HG03045 (cell line): ENCODE results near the gene HIVEP2.

Source experiments
- ATAC-seq: cut with Tn5 transposase; IDR thresholded peaks from one replicate; pipeline ENCODE4 v1.9.1; 2021; ENCODE audit warnings: mild to moderate bottlenecking, moderate library complexity; ENCODE audit not compliant: unreplicated experiment

Gene HIVEP2

DNA sequence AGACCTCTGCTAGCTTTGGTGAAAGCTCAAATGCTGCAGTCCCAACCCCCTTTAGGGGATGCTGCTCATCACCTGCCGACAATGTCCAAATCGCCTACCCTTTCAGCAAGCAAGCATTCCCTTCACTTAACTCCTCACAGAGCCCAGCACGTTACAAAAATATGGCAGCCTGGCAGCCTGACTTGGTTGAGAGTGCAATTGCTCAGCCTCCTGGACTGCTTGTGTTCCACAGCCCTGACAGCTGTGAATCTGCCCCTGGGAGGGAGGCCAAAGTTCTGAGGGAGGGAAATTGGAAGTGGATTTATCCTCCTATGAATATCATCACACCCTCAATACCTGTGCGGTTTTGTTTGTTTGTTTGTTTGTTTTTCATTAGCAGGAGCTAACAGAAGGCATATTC, 231.0 kb downstream of the HIVEP2 start:
- ATAC-seq, result no peak

DNA sequence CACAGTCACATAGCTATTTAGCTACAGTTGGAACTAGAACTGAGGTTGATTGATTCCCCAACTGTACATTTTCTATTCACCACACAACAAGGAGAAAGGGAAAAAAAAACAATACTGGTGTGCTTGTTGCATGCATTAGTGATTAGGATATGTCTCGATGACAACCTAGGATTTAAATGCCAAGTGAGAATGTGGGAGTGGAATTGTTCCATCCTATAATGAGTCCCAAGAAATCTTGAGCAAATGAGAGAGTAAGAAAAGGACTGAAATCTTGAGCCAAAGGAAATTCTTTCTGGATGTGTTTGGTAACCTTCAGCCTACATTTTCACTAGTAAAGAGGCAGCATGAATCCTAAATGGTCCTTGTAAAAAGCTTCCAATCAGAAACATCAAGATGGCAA, 232.7 kb downstream of the HIVEP2 start:
- no peak for ATAC-seq

DNA sequence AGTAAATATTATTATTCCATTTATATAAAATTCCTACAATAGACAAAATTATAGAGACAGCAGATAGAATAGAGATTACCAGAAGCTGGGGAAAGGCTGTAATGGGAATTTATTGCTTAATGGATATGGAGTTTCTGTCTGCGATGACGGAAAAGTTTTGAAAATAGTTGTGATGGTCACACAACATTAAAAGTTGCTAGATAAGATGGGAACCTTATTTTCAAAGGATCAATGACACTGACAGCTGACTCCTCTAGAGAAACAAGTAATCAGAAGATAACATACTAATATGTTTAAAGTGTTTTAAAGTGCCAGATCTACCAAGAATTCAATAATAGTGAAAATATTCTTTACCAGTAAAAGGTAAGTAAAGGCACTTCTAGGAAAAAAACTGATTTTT, 236.3 kb downstream of the HIVEP2 start:
- ATAC-seq, result no peak

DNA sequence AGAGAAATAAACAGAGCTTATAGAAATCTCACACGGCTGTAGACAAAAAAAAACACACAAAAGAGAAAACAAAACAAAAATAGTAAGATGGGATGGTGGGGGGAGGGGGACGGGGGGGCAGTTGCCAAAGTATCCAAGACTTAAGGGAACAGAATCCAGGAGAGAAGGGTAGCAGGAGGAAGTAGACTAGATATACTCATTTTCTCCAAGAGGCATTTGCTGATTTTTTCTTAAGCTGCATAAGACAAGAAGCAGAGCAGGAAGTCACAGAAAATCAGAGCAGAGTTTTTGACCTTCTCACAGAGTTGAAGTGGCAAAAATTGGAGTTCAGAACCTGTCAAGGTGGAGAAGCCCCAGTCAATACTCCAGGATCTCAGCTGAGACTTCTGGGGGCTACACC, 237.7 kb downstream of the HIVEP2 start:
- no peak for ATAC-seq

DNA sequence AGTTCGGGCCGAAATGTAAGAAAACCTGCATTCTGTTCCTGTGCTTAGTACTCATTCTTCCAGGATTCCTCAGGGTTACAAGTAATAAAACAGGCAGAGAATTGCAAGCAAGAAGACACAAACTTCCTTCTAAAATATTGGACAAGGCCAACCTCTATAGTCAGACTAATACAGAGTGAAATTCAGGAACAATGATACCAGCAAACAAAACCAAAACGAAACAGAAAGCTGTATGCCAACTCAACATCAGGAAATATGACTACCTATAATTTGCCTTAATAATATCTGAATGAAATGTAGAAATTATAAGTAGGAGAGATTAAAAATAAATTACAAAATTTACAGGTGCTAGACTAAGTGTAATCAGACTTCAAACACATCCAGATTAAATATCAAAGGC, 238.8 kb downstream of the HIVEP2 start:
- no peak for ATAC-seq

DNA sequence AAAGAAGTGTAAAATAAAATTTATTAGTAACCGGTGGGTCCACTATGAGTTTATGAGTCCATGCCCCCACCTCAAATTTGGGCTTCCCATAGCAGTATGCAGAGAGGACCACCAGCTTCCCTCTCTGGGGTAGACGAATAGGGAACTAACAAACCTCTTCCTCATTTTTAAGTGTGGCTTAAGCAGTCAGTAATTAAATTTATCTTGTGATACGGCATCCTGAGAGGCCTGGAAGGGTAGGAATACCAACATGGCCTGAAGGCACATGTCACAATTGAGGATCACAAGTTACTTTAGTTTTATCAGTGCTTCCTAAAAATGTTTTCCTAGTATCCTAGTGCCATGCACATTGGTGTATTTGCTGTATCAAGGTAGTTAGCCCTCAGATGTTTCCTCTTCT, 239.9 kb downstream of the HIVEP2 start:
- no peak for ATAC-seq

DNA sequence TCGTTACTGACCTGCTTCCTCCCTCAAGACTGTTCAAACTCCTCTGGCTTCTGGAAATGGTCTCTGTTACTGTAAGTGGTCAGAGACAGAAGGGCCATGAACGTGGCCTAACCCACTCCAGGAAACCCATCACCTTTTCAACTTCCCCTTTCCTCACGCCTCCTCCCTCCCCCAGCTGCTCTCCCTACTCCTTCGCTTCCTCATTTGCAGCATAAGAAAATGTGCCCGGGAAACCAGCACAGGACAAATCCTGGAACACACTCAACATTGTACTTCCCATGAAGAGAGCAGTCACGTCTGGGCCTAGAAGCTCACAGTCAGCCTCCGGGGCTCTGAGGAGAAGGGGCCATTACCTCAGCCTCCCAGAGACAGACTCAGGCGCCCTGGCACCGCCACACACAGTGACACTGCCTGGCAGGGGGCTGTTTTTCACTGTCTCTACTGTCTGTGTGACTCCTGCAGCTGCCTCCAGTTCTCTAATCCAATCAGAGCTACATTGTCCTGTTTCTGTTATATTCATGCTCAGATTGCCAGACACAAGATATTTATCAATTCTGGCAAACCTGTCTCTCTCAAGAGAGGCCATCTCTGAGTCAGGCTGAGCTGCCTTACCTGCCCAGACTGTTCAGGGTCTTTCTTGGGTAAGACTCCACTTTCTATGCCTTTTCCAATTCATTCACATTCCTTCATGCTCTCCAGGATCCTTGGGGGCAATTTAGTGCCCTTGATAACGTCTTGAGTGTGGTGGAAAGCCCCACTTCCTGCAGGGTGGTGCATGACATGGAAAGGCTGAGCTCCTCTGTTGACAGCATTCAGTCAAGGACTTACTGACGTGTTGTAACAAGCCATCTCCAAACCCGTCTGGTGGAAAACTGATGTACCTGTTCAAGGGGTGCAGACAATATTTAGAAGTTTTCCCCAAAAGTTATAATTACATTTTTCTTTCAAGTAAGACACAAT, 242.2 kb downstream of the HIVEP2 start:
- no peak for ATAC-seq
